NCI-H2029 (cell line): ENCODE data around the gene GIMAP7.
"Not testable (repeated sequence)": the region's sequence is repeated elsewhere in the genome, so short reads cannot be mapped to it uniquely, and the experiment has no call there.

Experiments
- DNase-seq: peaks from one replicate; lab custom pipeline; 2025; lab: John Stamatoyannopoulos, UW

GIMAP7 gene

GRCh38 chr7:150513758-150514157 lies 914 bp upstream of the GIMAP7 start:
- no peak for DNase-seq

GRCh38 chr7:150515248-150516147 lies 826 bp downstream of the GIMAP7 start:
- DNase-seq, result no peak

DNA sequence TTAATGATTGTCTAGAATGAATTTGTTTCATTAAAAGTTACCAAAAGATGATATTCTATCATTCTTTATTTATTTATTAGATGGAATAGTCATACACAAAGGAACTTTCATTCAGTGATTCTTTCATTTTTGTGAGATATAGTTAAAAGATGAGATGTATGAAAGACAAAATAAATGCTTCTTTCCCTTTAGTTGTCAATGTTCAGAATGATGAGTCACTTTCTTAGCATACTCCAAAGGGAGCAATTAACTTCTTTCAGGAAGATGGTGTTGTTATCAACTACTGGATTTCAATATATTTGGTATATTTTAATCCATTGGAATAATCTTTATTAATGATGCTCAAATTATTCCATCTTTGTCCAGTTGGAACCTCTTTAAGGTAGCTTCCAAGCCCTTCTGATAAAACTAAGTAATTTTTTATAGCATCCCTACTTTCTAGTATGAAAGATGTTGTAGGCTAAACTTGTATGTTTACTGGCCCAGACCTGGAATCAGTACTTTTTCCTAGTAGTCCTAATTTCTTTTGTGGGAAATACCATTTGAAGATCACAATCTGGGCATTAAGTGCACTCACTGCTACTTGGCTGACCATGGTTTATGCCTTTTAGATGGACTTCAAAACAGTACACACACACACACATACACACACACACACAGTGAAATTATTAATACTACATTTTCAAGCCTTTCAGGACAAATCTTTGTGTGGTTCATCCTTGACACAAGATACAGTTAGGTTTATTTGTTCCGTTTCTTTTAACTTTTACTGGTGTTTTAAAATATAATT lies 2.5 kb downstream of the GIMAP7 start:
- DNase-seq, result no peak

DNA sequence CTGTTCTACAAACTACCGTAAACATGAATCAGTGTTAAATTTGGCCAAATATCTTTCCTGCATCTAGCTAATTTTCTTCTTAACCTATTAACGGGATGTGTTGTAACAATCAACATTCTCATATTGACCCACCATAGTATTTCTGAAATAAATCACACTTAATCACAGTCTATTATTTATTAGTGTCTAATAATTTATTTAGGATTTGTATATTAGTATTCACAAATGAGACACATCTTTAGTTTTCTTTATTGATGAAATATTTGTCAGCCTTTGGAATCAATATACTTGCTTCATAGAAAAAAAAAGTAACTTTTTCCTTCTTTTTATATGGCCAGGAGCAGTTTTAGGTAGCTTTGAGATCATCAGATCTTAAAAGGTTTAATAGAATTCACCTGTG lies 4.6 kb downstream of the GIMAP7 start:
- no peak for DNase-seq

DNA sequence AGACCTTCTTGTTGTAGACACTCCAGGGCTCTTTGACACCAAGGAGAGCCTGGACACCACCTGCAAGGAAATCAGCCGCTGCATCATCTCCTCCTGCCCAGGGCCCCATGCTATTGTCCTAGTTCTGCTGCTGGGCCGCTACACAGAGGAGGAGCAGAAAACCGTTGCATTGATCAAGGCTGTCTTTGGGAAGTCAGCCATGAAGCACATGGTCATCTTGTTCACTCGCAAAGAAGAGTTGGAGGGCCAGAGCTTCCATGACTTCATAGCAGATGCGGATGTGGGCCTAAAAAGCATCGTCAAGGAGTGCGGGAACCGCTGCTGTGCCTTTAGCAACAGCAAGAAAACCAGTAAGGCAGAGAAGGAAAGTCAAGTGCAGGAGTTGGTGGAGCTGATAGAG lies 5.5 kb downstream of the GIMAP7 start:
- DNase-seq, result no peak

DNA sequence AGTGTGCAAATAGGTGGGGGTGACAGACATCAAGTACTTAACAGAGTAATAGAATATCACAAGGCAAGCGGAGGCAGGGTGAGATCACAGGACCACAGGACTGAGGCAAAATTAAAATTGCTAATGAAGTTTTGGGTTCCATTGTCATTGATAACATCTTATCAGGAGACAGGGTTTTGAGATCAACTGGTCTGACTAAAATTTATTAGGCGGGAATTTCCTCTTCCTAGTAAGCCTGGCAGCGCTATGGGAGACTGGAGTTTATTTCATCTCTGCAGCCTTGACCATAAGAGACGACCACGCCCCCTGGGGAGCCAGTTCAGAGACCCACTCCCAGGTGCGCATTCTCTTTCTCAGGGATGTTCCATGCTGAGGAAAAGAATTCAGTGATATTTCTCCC lies 8.3 kb downstream of the GIMAP7 start:
- not testable (repeated sequence) for DNase-seq

- no peak for DNase-seq
Measured at GRCh38 chr7:150524018-150524417, 9.3 kb downstream of the GIMAP7 start.

DNA sequence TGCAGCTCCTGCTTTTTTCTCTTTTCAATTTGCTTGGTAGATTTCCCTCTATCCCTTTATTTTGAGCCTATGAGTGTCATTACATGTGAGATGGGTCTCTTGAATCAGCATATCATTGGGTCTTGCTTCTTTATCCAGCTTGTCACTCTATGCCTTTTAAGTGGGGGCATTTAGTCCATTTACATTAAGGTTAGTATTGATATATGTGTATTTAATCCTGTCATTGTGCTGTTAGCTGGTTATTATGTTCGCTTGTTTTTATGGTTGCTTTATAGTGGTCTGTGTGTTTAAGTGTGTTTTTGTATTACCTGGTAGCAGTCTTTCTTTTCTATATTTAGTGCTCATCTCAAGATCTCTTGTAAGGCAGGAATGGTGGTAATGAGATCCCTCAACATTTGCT lies 17.0 kb downstream of the GIMAP7 start:
- DNase-seq, result no peak

- no peak for DNase-seq
Measured at GRCh38 chr7:150538259-150538658, 23.6 kb downstream of the GIMAP7 start.

GRCh38 chr7:150553163-150553562 lies 38.5 kb downstream of the GIMAP7 start:
- DNase-seq, result no peak

DNA sequence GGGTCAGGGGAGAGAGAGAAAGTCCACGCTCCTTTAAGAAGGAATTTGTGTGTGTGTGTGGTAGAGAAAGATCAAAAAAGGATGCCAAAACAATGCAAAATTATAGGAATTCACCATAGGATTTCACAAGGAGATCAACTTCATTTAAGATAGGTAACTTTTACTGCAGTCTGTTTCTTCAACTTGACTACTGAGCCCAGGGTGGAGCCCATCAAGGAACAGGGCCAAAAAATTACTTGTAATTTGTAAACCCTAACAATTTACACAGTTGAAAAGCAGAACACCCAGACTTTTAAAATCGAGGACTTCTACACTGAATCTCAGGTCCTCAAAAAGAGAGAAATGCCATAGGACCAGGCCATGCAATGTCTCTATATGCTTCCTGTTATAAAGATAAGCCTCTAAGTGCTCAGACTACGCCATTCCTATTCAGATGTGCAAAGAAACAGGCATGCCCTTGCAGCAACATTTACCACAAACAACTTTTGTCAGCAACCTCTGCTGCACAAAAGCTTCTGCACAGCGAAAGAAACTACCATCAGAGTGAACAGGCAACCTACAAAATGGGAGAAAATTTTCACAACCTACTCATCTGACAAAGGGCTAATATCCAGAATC lies 42.0 kb downstream of the GIMAP7 start:
- no peak for DNase-seq

GRCh38 chr7:150560486-150560885 lies 45.8 kb downstream of the GIMAP7 start:
- no peak for DNase-seq

- DNase-seq, result no peak
Measured at GRCh38 chr7:150562919-150563318, 48.2 kb downstream of the GIMAP7 start.

DNA sequence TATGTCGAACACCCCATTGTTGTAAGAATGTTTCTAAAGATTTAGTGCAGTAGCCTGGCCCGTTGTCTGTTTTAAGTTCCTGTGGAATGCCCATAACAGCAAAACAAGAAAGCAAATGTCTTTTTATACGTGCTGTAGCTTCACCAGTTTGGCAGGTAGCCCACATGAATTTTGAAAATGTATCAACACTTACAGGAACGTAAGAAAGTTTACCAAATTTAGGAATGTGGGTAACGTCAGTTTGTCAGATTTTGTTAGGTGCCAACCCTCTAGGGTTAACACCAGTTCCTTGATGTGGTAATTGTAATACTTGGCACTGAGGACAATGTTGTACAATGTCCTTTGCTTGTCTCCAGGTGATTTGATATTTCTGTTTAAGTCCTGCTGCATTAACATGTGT lies 49.3 kb downstream of the GIMAP7 start:
- no peak for DNase-seq

DNA sequence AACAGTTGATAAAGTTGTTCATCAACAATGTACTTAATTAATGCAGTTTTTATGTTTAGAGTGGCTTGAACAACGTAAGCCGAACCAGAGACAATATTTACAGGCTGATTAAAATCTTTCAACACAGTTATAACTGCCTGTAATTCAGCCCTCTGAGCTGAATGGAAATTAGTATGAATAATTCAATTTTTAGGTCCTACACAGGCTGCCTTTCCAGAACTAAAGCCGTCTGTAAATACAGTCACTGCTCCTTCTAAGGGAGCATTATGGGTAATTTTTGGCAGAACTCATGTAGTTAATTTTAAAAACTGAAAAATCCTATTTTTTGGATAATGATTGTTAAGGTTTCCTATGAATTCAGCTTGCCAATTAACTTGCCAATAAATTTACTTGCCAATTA lies 49.9 kb downstream of the GIMAP7 start:
- no peak for DNase-seq

DNA sequence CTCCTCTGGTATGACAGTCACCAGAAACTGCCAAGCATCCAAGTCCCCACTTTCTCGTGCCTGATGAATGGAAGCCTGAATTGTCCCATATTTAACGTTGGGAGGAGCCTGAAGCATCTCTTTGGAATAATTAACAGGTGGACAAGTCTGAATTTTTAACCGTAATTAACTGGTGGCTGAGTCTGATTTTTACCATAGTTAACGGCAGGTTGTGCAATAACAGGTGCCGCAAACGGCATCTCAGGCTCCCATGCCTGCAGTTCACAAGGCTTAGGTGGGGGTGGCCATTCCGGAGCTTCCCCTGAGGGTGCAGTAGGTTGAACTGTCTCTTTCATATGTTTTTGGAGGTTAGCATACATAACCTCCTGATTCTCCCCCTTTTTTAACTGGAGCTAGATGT lies 50.6 kb downstream of the GIMAP7 start:
- DNase-seq, result no peak

GRCh38 chr7:150566123-150566522 lies 51.5 kb downstream of the GIMAP7 start:
- no peak for DNase-seq

- DNase-seq, result no peak
Measured at GRCh38 chr7:150566572-150566971, 51.9 kb downstream of the GIMAP7 start.

- DNase-seq, result no peak
Measured at GRCh38 chr7:150567169-150567568, 52.5 kb downstream of the GIMAP7 start, which contains the start of gene GIMAP4. TSS of gene GIMAP4 (plus strand) at chr7:150567390. CDS start at chr7:150569902, 2,512 bp downstream.

GRCh38 chr7:150567871-150568301 lies 53.2 kb downstream of the GIMAP7 start:
- DNase-seq, result no peak

DNA sequence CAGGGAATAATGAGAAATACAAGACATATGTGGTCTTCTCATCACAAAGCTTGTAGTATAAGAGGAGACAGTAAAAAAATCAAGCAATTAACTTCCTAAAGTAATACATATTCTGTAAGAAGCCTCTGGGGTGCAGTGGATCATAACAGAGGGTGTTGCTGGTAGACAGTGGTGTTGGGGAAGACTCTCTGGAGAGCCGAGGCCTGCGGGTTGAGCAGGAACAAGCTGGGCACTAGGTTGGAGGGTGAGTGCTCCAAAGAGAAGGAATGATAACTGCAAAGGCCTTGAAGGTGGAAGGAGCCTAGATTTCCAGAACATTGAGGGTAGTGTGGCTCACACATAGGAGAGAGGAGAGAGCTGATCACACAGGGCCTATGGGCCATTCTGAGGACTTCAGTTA lies 54.0 kb downstream of the GIMAP7 start:
- no peak for DNase-seq

DNA sequence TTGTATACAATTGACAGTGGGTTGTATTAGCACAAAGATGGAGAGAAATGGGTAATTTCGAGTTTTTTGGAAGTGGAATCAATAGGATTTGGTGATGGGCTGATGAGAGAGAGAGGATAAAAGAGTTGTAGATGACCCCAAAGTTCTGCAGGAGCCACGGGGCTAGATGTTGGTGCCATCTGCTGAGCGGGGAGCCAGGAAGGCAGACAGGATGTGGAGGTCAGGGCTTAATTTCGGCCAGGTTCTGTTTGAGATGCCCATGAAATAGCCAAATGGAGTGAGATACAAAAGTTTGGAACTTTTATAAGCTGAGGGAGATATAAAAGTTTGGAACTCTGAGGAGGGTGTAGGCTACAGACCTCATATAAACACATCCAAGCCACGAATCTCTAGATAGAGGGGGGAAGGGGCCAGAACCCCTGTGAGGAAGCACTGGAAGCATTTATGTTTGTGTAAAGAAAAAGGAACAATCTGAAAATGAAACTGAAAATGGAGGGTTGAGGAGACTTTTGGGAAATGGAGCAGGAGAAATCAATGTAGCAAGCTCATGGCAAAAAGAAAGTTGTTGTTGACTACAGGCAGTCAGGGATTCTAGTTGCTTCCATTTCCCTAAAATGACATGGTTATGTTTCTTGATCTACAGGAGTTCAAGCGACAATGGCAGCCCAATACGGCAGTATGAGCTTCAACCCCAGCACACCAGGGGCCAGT lies 54.7 kb downstream of the GIMAP7 start:
- no peak for DNase-seq
